ENCODE data around the gene IFIT2. TPM values are rescaled to one million over a fixed set of nuclear protein-coding genes. Genes with fewer than 3 reads are reported as not detected.
A peak's percentile ranks its signal among the peaks of the same experiment; 100 is the strongest.

The IFIT2 gene
- total and polyA plus RNA-seq, 2 experiments from 2014 or later: 7.0 to 9.5 TPM

GRCh38 chr10:89294721-89295239 is 7.1 kb upstream of the IFIT2 start:
- H3F3A ChIP-seq (ENCODE audit: insufficient read depth): peaks cover 18% of the 10 kb centered on the region
- H3K9me3 ChIP-seq (ENCODE audit: low read depth): no peaks in the 10 kb centered on the region
- no peak overlapping the region for H3K9ac ChIP-seq
- in situ Hi-C loops (cut with MboI): no loop called here
- no peak for TF ChIP-seq EZH2 (IDR thresholded peaks at IDR 0.05; ENCODE audit: insufficient read depth, poor library complexity, severe bottlenecking)
- TF ChIP-seq EZH2phosphoT487 (IDR thresholded peaks at IDR 0.05; ENCODE audit: insufficient read depth, low read depth): no peak
- no peaks in the 10 kb centered on the region for H3K79me2 ChIP-seq (ENCODE audit: insufficient read depth)
- no peak overlapping the region for H3K4me3 ChIP-seq
- no peaks in the 10 kb centered on the region for H3K9me2 ChIP-seq (ENCODE audit: insufficient read depth)
- H3K36me3 ChIP-seq (ENCODE audit: low read depth): no peaks in the 10 kb centered on the region
- 89 to 91% methylated on average over 3 of the region's 3 CpGs for WGBS, 2 experiments (ENCODE audit: low coverage in 1 of 2, low lambda C conversion rate in 2 of 2, missing lambda C conversion rate in 2 of 2)
- peak overlapping the region; percentile 94 for H3K27ac ChIP-seq
- peaks cover 27% of the 10 kb centered on the region for H3K4me1 ChIP-seq (ENCODE audit: insufficient read depth)
- peak overlapping the region; percentile 52 for H3K4me2 ChIP-seq (ENCODE audit: unreplicated experiment)
- H3K27me3 ChIP-seq (replicated peaks; ENCODE audit: insufficient read depth): no peaks in the 10 kb centered on the region
- no peak overlapping the region for H2AFZ ChIP-seq
- no peak for DNase-seq
- no peaks in the 10 kb centered on the region for H4K20me1 ChIP-seq (ENCODE audit: insufficient read depth)

GRCh38 chr10:89295597-89295996 is 6.2 kb upstream of the IFIT2 start:
- Histone ChIP-seq H3K4me1 (ENCODE audit: insufficient read depth) (peaks cover 27% of the 10 kb centered on the region), H2AFZ (0 out of 2 replicates have a peak overlapping the region, but pooled peaks have one; percentile 37), H3K9me3 (ENCODE audit: low read depth) (no peaks in the 10 kb centered on the region), H3K4me3 (peak overlapping the region; percentile 36), H3K9ac (peak overlapping the region; percentile 67), H4K20me1 (ENCODE audit: insufficient read depth) (no peaks in the 10 kb centered on the region), H3K9me2 (ENCODE audit: insufficient read depth) (no peaks in the 10 kb centered on the region), H3F3A (ENCODE audit: insufficient read depth) (peaks cover 18% of the 10 kb centered on the region), H3K36me3 (ENCODE audit: low read depth) (no peaks in the 10 kb centered on the region), H3K27me3 (replicated peaks; ENCODE audit: insufficient read depth) (no peaks in the 10 kb centered on the region), H3K79me2 (ENCODE audit: insufficient read depth) (no peaks in the 10 kb centered on the region), H3K27ac (peak overlapping the region; percentile 94), H3K4me2 (ENCODE audit: unreplicated experiment) (peak overlapping the region; percentile 52)
- DNase-seq: peak; percentile 85
- in situ Hi-C loops (cut with MboI): no loop called here
- WGBS, 2 experiments (ENCODE audit: low coverage in 1 of 2, low lambda C conversion rate in 2 of 2, missing lambda C conversion rate in 2 of 2): 15 to 21% methylated on average over 1 of the region's 1 CpG
- no peak for TF ChIP-seq EZH2 (IDR thresholded peaks at IDR 0.05; ENCODE audit: insufficient read depth, poor library complexity, severe bottlenecking)

- 14 to 24% methylated on average over 4 to 5 of the region's 5 CpGs for WGBS, 2 experiments (ENCODE audit: low coverage in 1 of 2, low lambda C conversion rate in 2 of 2, missing lambda C conversion rate in 2 of 2)
- H3K36me3 ChIP-seq (ENCODE audit: low read depth): no peaks in the 10 kb centered on the region
- H3K79me2 ChIP-seq (ENCODE audit: insufficient read depth): no peaks in the 10 kb centered on the region
- peaks cover 23% of the 10 kb centered on the region for H3F3A ChIP-seq (ENCODE audit: insufficient read depth)
- peak overlapping the region; percentile 37 for H2AFZ ChIP-seq
- H3K4me3 ChIP-seq: peak overlapping the region; percentile 36
- H3K9me2 ChIP-seq (ENCODE audit: insufficient read depth): no peaks in the 10 kb centered on the region
- in situ Hi-C loops (cut with MboI): no loop called here
- peaks cover 32% of the 10 kb centered on the region for H3K4me1 ChIP-seq (ENCODE audit: insufficient read depth)
- no peak for TF ChIP-seq EZH2phosphoT487 (IDR thresholded peaks at IDR 0.05; ENCODE audit: insufficient read depth, low read depth)
- no peak for TF ChIP-seq EZH2 (IDR thresholded peaks at IDR 0.05; ENCODE audit: insufficient read depth, poor library complexity, severe bottlenecking)
- no peaks in the 10 kb centered on the region for H4K20me1 ChIP-seq (ENCODE audit: insufficient read depth)
- H3K27me3 ChIP-seq (replicated peaks; ENCODE audit: insufficient read depth): no peaks in the 10 kb centered on the region
- H3K4me2 ChIP-seq (ENCODE audit: unreplicated experiment): peak overlapping the region; percentile 52
- peak overlapping the region; percentile 67 for H3K9ac ChIP-seq
- no peaks in the 10 kb centered on the region for H3K9me3 ChIP-seq (ENCODE audit: low read depth)
- H3K27ac ChIP-seq: peak overlapping the region; percentile 94
- DNase-seq: peak; percentile 68
Observed at GRCh38 chr10:89296220-89296648, 5.6 kb upstream of the IFIT2 start.

- H3K4me1 ChIP-seq (ENCODE audit: insufficient read depth): peaks cover 39% of the 10 kb centered on the region
- H3K79me2 ChIP-seq (ENCODE audit: insufficient read depth): no peaks in the 10 kb centered on the region
- H4K20me1 ChIP-seq (ENCODE audit: insufficient read depth): no peaks in the 10 kb centered on the region
- H3F3A ChIP-seq (ENCODE audit: insufficient read depth): peaks cover 32% of the 10 kb centered on the region
- 91 to 93% methylated on average over 4 of the region's 4 CpGs for WGBS, 2 experiments (ENCODE audit: low coverage in 1 of 2, low lambda C conversion rate in 2 of 2, missing lambda C conversion rate in 2 of 2)
- no peak overlapping the region for H3K4me3 ChIP-seq
- no peak for DNase-seq
- no peaks in the 10 kb centered on the region for H3K9me3 ChIP-seq (ENCODE audit: low read depth)
- no peak overlapping the region for H2AFZ ChIP-seq
- no peak overlapping the region for H3K27ac ChIP-seq
- H3K9me2 ChIP-seq (ENCODE audit: insufficient read depth): no peaks in the 10 kb centered on the region
- in situ Hi-C loops (cut with MboI): no loop called here
- no peak overlapping the region for H3K9ac ChIP-seq
- TF ChIP-seq EZH2phosphoT487 (IDR thresholded peaks at IDR 0.05; ENCODE audit: insufficient read depth, low read depth) (no peak), EZH2 (IDR thresholded peaks at IDR 0.05; ENCODE audit: insufficient read depth, poor library complexity, severe bottlenecking) (no peak)
- no peak overlapping the region for H3K4me2 ChIP-seq (ENCODE audit: unreplicated experiment)
- no peaks in the 10 kb centered on the region for H3K27me3 ChIP-seq (replicated peaks; ENCODE audit: insufficient read depth)
- H3K36me3 ChIP-seq (ENCODE audit: low read depth): no peaks in the 10 kb centered on the region
Observed at GRCh38 chr10:89297356-89297755, 4.5 kb upstream of the IFIT2 start.
